Type B pancreatic cell (in vitro differentiated cells): ENCODE results near the gene CAPN8. TPM values are rescaled to one million over a fixed set of nuclear protein-coding genes. Genes with fewer than 3 reads are reported as not detected.

Experiments
- DNase-seq: peaks from one replicate; pipeline ENCODE4 v3.0.0; 2021; ENCODE audit warnings: mixed read lengths; ENCODE audit not compliant: unreplicated experiment; ENCODE audit errors: extremely low spot score
- H3K27ac Mint-ChIP-seq: 2 replicates; pipeline ENCODE4 v1.8.0; 2021; ENCODE audit warnings: mild to moderate bottlenecking, mixed read lengths
- H3K27me3 Mint-ChIP-seq: 2 replicates; pipeline ENCODE4 v1.8.0; 2021; ENCODE audit warnings: mixed read lengths
- H3K36me3 Mint-ChIP-seq: 2 replicates; pipeline ENCODE4 v1.8.0; 2021; ENCODE audit warnings: mixed read lengths
- H3K4me1 Mint-ChIP-seq: one replicate; pipeline ENCODE4 v1.8.0; 2021; ENCODE audit warnings: mixed read lengths; ENCODE audit not compliant: unreplicated experiment
- H3K4me3 Mint-ChIP-seq: 2 replicates; pipeline ENCODE4 v1.8.0; 2021; ENCODE audit warnings: mild to moderate bottlenecking, mixed read lengths
- H3K9me3 Mint-ChIP-seq: 2 replicates; pipeline ENCODE4 v1.8.0; 2021; ENCODE audit warnings: mixed read lengths
- CTCF ChIP-seq: fragments of 200-600 bp; sonication (generic); conservative IDR thresholded peaks from 2 replicates; pipeline ENCODE4 v1.5.0; 2021; ENCODE audit warnings: antibody characterized with exemption, mild to moderate bottlenecking
- total RNA-seq: library from RNA; stranded (reverse); gene quantifications from 2 replicates; pipeline ENCODE4 v1.2.1, GENCODE V29; 2021; ENCODE audit warnings: low replicate concordance

CAPN8 gene
- total RNA-seq, 1 donor from 2014 or later, result 2.3 TPM

DNA sequence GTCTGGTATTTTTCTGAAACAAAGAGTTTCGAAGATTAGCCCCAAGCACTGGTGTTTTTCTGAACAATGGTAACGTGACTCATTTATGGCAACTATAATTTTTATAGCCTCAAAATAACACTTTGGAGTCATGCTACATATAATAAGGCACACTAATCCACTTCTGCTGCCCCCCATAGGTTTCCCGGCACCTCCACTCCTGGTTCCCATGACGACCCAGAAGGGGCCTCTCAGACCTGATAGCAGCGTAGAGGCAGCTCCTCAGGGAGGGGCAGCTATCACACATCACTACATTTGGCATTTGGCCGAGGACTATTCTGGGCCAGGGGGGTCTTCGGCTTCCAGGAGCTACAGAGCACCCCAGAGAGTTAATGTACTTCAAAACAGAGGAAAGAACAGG, 23.3 kb downstream of the CAPN8 start:
- H3K27ac Mint-ChIP-seq, result no peak overlapping the region
- H3K4me3 Mint-ChIP-seq, result no peak overlapping the region
- H3K36me3 Mint-ChIP-seq, result peaks cover 4% of the 10 kb centered on the region
- TF ChIP-seq CTCF, result no peak
- H3K9me3 Mint-ChIP-seq, result peaks cover 11% of the 10 kb centered on the region
- H3K4me1 Mint-ChIP-seq, result peaks cover 18% of the 10 kb centered on the region
- peaks cover under 1% of the 10 kb centered on the region for H3K27me3 Mint-ChIP-seq
- no peak for DNase-seq

DNA sequence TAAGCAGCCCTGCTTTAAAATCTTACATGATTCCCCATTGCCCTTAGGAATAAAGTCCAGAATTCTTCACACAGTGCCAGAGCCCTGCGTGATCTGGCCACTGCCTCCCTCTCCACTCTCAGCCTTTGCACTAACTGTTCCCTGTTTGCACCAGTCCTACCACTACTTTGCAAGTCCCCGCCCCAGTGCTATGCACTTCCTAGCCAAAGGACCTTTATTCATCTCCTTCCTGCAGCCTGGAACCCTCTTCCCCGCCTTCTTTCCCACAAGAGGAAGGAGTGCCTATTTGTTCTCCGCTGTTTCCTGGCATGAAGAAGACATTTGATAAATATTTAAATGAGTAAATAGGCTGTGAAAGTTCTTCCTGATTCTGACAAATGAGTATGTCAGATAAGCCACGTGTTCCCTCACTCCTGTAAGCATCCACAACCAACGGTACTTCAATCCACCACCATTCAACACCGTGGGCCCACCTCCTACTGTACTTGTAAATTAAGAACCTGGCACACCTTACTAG, 23.9 kb downstream of the CAPN8 start:
- Mint-ChIP-seq H3K36me3 (peaks cover 4% of the 10 kb centered on the region), H3K9me3 (peaks cover 11% of the 10 kb centered on the region), H3K4me1 (peaks cover 18% of the 10 kb centered on the region), H3K27me3 (no peaks in the 10 kb centered on the region), H3K27ac (no peak overlapping the region), H3K4me3 (no peak overlapping the region)
- DNase-seq, result no peak
- no peak for TF ChIP-seq CTCF

DNA sequence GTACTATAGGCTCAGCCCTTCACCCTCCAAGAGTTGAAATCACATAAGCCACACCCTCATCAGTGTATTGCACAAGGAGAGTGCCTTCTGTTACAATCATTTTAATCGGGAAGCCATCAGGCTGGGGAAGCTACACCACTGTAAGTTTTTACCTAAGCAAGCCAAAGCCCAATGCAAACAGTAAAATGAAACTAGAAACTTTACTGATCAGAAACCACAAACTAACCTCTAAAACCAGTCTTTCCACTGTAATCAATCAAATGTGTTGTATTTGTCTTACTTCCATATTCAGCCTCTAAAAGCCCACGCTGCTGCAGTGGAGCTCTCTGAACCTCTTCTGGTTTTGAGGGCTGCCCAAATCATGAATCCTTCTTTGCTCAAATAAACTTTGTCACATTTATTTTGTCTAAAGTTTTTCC, 26.2 kb downstream of the CAPN8 start:
- H3K9me3 Mint-ChIP-seq, result peaks cover 11% of the 10 kb centered on the region
- peak overlapping the region; percentile 22 for H3K4me3 Mint-ChIP-seq
- H3K4me1 Mint-ChIP-seq, result peaks cover 22% of the 10 kb centered on the region
- no peaks in the 10 kb centered on the region for H3K27me3 Mint-ChIP-seq
- H3K27ac Mint-ChIP-seq, result peak overlapping the region; percentile 46
- H3K36me3 Mint-ChIP-seq, result peaks cover 4% of the 10 kb centered on the region
- TF ChIP-seq CTCF, result no peak
- DNase-seq, result no peak

DNA sequence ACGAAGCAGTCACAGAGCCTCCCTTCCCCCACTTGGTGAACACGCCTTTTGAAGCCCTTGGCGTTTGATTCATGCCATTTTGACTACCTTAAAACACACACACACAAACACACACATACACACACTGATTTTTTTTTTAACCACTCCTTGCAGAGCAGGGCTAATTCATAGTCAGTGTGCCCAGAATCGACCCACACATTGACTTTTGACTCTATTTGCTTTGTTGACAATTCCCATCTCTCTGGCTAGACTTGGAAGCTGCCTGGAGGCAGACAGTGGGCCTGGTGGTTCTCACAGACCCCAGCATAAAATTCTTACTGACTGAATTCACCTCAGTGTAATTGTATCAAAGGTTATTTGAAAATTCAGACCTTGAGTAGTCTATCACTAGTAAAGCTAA, 30.3 kb downstream of the CAPN8 start:
- TF ChIP-seq CTCF, result no peak
- no peaks in the 10 kb centered on the region for H3K36me3 Mint-ChIP-seq
- no peak for DNase-seq
- no peaks in the 10 kb centered on the region for H3K27me3 Mint-ChIP-seq
- no peak overlapping the region for H3K4me3 Mint-ChIP-seq
- no peak overlapping the region for H3K27ac Mint-ChIP-seq
- peaks cover 11% of the 10 kb centered on the region for H3K9me3 Mint-ChIP-seq
- peaks cover 7% of the 10 kb centered on the region for H3K4me1 Mint-ChIP-seq

GRCh38 chr1:223634423-223634822, 31.1 kb downstream of the CAPN8 start:
- Mint-ChIP-seq H3K4me3 (no peak overlapping the region), H3K4me1 (peaks cover 7% of the 10 kb centered on the region), H3K27me3 (no peaks in the 10 kb centered on the region), H3K9me3 (peaks cover 7% of the 10 kb centered on the region), H3K36me3 (no peaks in the 10 kb centered on the region), H3K27ac (no peak overlapping the region)
- TF ChIP-seq CTCF, result no peak
- no peak for DNase-seq

DNA sequence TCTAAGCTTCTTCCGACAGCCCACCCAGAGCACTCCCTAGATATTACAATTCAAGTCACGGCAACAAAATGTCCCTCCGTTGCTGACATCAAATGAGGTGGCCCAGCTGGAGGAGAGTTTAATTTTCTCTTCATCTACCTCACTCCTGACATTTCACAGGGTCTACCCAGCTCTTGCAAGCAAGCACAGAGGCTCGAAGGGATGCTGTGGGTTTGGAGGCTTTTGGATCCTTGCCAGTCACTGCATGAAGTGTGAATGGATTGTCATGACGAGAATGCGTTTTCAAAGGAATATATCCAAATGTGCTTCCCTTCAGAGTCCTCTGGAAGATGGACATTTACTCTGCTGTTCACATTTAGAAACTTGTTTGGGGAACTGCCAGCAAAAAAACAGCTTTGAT, 33.5 kb downstream of the CAPN8 start:
- Mint-ChIP-seq H3K27ac (no peak overlapping the region), H3K4me1 (peaks cover 14% of the 10 kb centered on the region), H3K4me3 (no peak overlapping the region), H3K9me3 (peaks cover 6% of the 10 kb centered on the region), H3K27me3 (no peaks in the 10 kb centered on the region), H3K36me3 (no peaks in the 10 kb centered on the region)
- no peak for TF ChIP-seq CTCF
- no peak for DNase-seq
